Tibial nerve (tissue), 3 donors: ENCODE measurements around the gene TKFC.

Source experiments
- POLR2A ChIP-seq, 2 donors: fragments of 450-650 bp; IDR thresholded peaks; one replicate each; pipeline ENCODE4 v1.6.1; 2017; ENCODE audit warnings: antibody characterized with exemption in 2 of 2, mild to moderate bottlenecking in 2 of 2, moderate library complexity in 2 of 2
- TF ChIP-seq, protein P1 (sequence below), 5 experiments: fragments of 200-600 bp in 3 of 5; fragments of 450-650 bp in 2 of 5; sonication (generic) in 3 of 5; IDR thresholded peaks; one replicate each; pipeline ENCODE4 v1.5.1; 2016 to 2019; ENCODE audit warnings: antibody characterized with exemption in 5 of 5, mild to moderate bottlenecking in 3 of 5, moderate library complexity in 2 of 5

GRCh38 chr11:61293867-61294716, 38.9 kb upstream of the TKFC start:
- TF ChIP-seq POLR2A (IDR thresholded peaks at IDR 0.05), result no peak
- TF ChIP-seq, protein P1, sequence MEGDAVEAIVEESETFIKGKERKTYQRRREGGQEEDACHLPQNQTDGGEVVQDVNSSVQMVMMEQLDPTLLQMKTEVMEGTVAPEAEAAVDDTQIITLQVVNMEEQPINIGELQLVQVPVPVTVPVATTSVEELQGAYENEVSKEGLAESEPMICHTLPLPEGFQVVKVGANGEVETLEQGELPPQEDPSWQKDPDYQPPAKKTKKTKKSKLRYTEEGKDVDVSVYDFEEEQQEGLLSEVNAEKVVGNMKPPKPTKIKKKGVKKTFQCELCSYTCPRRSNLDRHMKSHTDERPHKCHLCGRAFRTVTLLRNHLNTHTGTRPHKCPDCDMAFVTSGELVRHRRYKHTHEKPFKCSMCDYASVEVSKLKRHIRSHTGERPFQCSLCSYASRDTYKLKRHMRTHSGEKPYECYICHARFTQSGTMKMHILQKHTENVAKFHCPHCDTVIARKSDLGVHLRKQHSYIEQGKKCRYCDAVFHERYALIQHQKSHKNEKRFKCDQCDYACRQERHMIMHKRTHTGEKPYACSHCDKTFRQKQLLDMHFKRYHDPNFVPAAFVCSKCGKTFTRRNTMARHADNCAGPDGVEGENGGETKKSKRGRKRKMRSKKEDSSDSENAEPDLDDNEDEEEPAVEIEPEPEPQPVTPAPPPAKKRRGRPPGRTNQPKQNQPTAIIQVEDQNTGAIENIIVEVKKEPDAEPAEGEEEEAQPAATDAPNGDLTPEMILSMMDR (IDR thresholded peaks at IDR 0.05), result peak in 1 of 5 experiments; percentile 12
